ENCODE data around the gene CNNM2. TPM values are rescaled to one million over a fixed set of nuclear protein-coding genes. Genes with fewer than 3 reads are reported as not detected.

CNNM2 gene
- total RNA-seq, 4 donors from 2014 or later: 9.9 to 21.0 (median 10.5) TPM

DNA sequence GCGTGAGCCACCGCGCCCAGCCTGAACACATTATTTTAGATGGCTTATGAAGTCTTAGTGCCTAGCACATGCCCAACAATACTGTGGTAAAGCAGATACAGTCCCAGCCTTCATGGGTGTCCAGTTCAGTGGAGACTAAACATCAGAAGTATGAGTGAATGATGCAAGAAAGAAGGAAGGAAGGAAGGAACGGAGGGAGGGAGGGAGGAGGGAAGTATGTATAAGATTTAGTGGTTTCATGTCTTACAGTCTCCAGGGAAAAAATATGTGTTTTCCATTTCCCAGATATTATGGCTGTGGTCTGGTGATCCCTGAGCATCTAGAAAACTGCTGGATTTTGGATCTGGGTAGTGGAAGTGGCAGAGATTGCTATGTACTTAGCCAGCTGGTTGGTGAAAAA, 45.9 kb upstream of the CNNM2 start:
- DNase-seq (ENCODE audit: low spot score in 2 of 2): no peak
- TF ChIP-seq POLR2A (IDR thresholded peaks at IDR 0.05) (no peak), EP300 (IDR thresholded peaks at IDR 0.05) (no peak), CTCF (IDR thresholded peaks at IDR 0.05) (no peak)
- H3K4me3 ChIP-seq: no peak overlapping the region
- no peaks in the 10 kb centered on the region for H3K9me3 ChIP-seq
- peaks cover 0 to 16% (median 0%) of the 10 kb centered on the region in 3 donors for H3K36me3 ChIP-seq
- H3K27me3 ChIP-seq: no peaks in the 10 kb centered on the region
- peaks cover 0 to 20% (median 2%) of the 10 kb centered on the region in 4 donors for H3K4me1 ChIP-seq
- WGBS, 2 donors: 84 to 86% methylated on average over 4 of the region's 4 CpGs
- H3K27ac ChIP-seq: no peak overlapping the region

DNA sequence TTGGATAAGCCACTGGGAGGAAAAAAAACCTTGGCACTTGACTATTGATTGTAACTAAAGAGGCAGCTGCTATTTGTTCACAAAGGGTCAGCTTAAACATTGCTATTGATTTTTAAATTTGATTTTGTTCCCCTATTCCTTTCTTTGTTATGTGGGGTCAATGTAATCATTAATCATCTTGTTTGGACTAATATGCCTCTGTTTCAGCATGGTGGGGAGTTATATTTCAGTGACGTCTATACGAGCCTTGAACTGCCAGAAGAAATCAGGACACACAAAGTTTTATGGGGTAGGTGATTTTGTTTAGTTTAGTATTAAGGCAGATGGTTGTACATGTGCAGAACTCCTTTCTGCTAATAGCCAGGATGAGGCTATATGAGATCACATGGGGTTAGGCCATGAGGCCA, 41.3 kb upstream of the CNNM2 start:
- TF ChIP-seq CTCF (IDR thresholded peaks at IDR 0.05): no peak
- TF ChIP-seq EP300 (IDR thresholded peaks at IDR 0.05): no peak
- TF ChIP-seq POLR2A (IDR thresholded peaks at IDR 0.05): no peak
- Histone ChIP-seq H3K9me3 (no peaks in the 10 kb centered on the region), H3K27me3 (no peaks in the 10 kb centered on the region), H3K4me1 (no peaks in the 10 kb centered on the region), H3K27ac (no peak overlapping the region), H3K4me3 (no peak overlapping the region), H3K36me3 (peaks cover 0 to 35% (median 0%) of the 10 kb centered on the region in 3 donors)
- 65 to 84% methylated on average over 2 of the region's 2 CpGs for WGBS, 2 donors
- no peak for DNase-seq (ENCODE audit: low spot score in 2 of 2)

- Histone ChIP-seq H3K4me1 (no peaks in the 10 kb centered on the region), H3K27ac (no peak overlapping the region), H3K27me3 (no peaks in the 10 kb centered on the region), H3K36me3 (peaks cover 0 to 48% (median 0%) of the 10 kb centered on the region in 3 donors), H3K9me3 (no peaks in the 10 kb centered on the region), H3K4me3 (no peak overlapping the region)
- WGBS, 2 donors: 76 to 85% methylated on average over 4 of the region's 4 CpGs
- DNase-seq (ENCODE audit: low spot score in 2 of 2): no peak
- TF ChIP-seq POLR2A (IDR thresholded peaks at IDR 0.05): no peak
- no peak for TF ChIP-seq EP300 (IDR thresholded peaks at IDR 0.05)
- no peak for TF ChIP-seq CTCF (IDR thresholded peaks at IDR 0.05)
Measured at GRCh38 chr10:102878629-102879028, 39.5 kb upstream of the CNNM2 start.

DNA sequence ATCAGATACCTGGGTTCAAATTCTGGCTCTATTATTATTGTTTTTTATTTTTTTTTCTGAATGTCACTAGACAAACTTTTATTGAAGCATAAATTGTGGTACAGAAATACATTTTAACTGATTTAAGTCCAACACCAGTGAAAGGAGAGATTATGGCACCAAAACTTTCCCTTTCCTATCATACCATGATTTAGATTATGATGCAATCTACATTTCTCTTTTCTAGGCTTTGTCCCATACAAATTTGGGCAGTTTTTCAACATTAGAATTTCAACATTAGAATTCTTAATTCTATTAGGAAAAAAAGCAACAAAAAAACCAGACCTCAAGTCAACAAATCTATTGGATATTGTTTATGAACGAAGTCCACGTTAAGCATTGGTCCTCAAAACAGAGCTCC, 37.8 kb upstream of the CNNM2 start:
- no peaks in the 10 kb centered on the region for H3K27me3 ChIP-seq
- DNase-seq (ENCODE audit: low spot score in 2 of 2): no peak
- WGBS, 2 donors: 91 to 92% methylated on average over 2 of the region's 2 CpGs
- H3K27ac ChIP-seq: no peak overlapping the region
- peaks cover 0 to 40% (median 0%) of the 10 kb centered on the region in 3 donors for H3K36me3 ChIP-seq
- H3K4me1 ChIP-seq: no peaks in the 10 kb centered on the region
- TF ChIP-seq EP300 (IDR thresholded peaks at IDR 0.05): no peak
- TF ChIP-seq POLR2A (IDR thresholded peaks at IDR 0.05): no peak
- TF ChIP-seq CTCF (IDR thresholded peaks at IDR 0.05): no peak
- H3K9me3 ChIP-seq: no peaks in the 10 kb centered on the region
- H3K4me3 ChIP-seq: no peak overlapping the region

DNA sequence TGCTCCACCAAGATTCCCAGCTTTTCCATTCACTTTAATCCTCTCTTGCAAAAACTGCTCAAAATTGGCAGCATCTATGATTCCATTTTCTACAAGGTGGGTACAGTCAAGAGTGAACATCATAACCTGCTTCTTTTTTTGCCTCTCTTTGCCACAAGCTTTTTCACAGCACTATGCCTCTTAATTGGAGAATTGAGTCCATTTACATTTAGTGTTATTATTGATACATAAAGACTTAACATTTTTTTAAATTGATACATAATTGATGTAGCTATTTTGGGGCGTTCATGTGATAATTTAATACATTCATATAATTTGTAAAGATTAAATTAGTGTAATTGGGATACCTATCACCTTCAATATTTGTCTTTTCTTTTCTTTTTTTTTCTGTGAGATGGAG, 30.0 kb upstream of the CNNM2 start:
- no peaks in the 10 kb centered on the region for H3K9me3 ChIP-seq
- no peaks in the 10 kb centered on the region for H3K27me3 ChIP-seq
- 90 to 96% methylated on average over 1 of the region's 1 CpG for WGBS, 2 donors
- no peaks in the 10 kb centered on the region for H3K4me1 ChIP-seq
- no peak for DNase-seq (ENCODE audit: low spot score in 2 of 2)
- H3K27ac ChIP-seq: no peak overlapping the region
- no peak overlapping the region for H3K4me3 ChIP-seq
- H3K36me3 ChIP-seq: peaks cover 0 to 32% (median 3%) of the 10 kb centered on the region in 3 donors
- TF ChIP-seq EP300 (IDR thresholded peaks at IDR 0.05) (no peak), POLR2A (IDR thresholded peaks at IDR 0.05) (no peak), CTCF (IDR thresholded peaks at IDR 0.05) (no peak)
